Stimulated activated CD4-positive, alpha-beta T cell treated with anti-CD3 and anti-CD28 coated beads, Interleukin-2, amount 100 ng/mL, for 24 hours (primary cell): Measurements from ENCODE around the gene PLEKHG7.
"Not testable (repeated sequence)": the region's sequence is repeated elsewhere in the genome, so short reads cannot be mapped to it uniquely, and the experiment has no call there.

Experiments used
- DNase-seq, 2 donors: peaks; one replicate each; pipeline ENCODE4 v3.0.0-alpha.2; 2020

The PLEKHG7 gene

DNA sequence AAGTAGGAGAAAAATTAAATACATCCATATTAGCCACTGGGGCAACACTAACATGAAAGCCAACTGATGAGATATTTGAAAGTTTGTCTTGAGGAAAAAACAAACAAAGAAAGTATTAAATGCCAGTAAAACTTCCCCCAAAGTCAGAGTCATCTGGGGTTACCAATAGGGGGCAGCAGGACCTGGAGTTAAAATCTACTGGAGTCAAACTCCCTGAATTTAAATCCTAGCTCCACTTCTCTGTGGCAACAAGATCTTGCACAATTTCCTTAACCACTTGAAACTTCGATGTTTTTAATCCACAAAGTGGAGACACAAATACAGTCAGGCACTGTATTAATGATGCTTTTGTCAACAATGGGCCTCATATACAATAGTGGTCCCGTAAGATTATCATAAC, 14.4 kb downstream of the PLEKHG7 start:
- no peak for DNase-seq

GRCh38 chr12:92718483-92718990, 15.7 kb downstream of the PLEKHG7 start:
- no peak for DNase-seq

DNA sequence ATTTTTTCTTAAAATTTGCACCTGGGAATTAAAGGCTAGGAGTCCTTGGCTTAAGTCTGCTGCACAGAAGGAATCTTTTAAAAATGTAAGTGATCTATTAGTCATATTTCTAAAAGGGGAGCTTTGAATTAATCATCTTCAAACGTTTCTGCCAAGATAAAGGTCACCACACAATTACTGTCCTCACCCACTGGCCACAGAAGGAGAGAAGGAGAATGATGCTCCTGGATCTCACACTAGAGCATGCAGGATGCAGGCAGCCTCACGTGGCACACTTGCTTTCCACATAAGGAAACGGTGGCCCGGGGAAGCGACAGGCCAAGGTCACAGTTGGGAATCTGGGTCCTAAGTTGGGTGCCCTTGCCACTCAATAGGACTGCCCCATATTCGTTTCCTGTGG, 16.9 kb downstream of the PLEKHG7 start:
- DNase-seq: no peak

DNA sequence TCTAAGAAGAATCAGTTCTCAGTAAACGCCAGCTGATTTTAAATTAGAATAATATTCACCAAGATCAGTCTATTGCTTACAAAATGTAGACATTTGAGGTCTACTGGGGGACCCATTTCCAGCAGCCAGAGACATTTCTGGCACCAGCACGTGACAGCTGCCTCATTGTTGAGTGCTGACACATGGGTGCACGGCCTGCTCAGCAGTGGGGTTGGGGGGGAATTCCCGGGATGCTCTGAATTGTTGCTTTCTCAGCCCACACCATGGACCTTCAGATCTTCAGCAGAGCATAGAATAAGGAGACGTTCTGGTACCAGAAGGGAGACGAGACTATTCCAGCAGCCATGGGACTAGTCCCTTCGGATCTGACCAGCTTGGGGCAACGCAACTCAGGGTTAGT, 18.3 kb downstream of the PLEKHG7 start:
- no peak for DNase-seq

DNA sequence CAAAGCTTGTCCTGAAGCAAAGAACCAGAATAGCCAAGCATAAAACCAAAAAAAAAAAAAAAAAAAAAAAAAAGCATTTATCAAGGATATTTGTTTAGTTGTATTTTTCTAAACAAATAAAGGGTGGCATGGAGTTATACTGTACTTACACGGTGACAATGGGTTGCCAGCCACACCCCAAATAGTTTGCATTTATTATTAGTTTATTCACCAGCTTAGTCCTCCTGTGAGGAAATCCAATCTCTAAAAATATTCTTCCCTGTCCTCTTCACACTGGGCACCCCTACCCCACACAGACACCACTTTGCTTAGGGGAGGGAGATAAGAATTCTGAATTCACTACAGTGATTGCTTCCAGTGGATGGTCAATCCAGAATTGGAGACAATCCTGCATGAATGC, 18.9 kb downstream of the PLEKHG7 start:
- DNase-seq: no peak

GRCh38 chr12:92722897-92723296, 20.1 kb downstream of the PLEKHG7 start:
- no peak for DNase-seq

GRCh38 chr12:92726850-92727249, 24.1 kb downstream of the PLEKHG7 start:
- no peak for DNase-seq

DNA sequence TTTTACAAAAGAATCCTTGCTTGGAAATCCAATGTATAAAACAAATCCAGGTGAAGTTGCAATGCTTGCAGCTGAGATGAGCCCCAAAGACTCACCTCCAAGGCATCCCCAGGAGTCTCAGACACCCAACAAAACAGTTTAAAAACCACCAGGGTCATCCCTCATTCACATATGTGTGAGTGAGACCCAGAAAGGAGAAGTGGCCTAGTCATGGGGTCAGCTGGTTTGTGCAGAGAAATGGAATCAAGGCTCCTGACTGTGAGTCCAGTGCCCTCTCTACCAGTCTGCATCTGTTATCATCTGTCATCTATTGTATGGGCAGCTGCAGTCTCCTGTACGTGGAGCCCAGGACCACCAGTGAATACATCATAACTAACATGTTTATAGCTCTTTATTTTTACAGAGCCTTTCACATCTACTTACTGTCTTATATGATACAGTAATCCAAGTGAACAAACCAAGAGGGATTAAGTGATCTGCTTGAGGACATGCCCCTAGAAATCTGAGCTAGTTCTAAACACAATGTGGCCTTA, 27.1 kb downstream of the PLEKHG7 start:
- DNase-seq: no peak

GRCh38 chr12:92730758-92731157, 28.0 kb downstream of the PLEKHG7 start:
- no peak for DNase-seq

DNA sequence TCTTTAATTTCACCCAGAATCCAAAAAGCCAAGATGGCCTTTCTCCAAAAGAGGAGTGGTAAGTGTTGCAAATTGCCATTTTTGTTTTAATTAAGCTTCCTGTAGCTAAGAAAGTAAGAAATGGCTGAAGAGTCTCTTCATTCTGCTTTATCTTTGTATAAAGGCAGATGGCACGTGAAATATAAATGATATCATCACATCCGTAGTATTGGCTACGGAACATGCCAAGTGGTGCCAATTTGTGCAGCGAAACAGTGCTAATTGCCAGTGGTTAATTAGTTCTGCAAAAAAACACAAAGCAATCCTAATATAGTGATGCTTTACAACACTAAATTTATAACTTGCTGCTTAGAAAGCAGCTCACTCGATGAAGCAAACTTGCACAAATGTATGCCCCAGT, 29.4 kb downstream of the PLEKHG7 start:
- DNase-seq: no peak

DNA sequence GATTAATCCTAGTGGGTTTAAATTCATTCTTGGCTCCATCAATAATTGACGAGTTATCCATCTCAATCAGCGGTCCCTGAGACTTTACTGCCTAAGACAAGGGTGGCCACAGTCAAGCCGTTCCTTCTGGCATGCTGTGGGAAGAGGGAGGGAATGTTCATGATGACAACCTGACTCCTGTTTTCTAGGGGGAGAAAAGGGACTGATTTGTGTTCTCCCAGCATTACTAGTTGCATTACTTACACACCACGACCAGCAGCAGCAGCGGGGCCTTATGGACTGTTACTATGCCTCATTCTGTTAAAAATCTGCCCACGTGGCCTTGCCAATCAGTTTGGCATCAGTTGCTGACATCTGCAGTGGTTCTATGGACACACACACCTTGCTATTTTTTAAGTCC, 29.9 kb downstream of the PLEKHG7 start:
- DNase-seq: no peak

DNA sequence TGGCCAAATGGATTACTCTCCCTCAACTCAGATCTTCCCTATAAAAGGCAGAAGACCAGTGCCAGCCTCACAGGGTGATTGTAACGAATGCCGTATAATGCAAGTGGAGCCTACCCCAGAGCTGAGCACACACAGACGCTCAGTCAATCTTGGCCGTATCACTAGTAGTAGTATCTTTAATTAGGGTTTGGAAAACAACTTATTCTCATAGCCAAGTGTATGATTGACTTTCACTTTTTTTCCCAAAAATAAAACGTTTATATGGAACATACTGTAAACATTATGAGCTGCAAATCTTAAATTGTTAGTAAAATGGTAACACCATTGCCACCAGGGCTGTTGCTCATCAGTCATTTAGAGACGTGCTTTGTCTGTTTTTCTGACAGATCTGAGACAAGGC, 30.4 kb downstream of the PLEKHG7 start:
- no peak for DNase-seq

DNA sequence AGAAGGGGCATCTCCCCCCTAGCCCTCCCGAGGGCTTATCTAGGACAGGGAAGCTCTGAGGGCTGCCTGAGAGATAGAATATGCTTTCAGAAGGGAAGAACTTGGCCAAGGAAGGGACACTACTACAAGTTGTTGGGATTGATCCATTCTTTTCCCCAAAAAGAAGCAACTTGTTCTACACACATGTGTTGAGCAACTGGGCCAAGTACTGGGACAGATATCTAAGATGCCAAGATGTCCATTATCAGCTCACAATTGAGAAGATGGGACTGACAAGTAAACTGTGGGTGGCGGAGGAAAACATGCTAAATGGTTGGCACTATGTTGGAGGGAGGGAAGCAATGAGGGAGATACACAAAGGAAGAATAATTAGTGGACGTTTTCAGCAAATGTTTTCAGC, 30.9 kb downstream of the PLEKHG7 start:
- no peak for DNase-seq

DNA sequence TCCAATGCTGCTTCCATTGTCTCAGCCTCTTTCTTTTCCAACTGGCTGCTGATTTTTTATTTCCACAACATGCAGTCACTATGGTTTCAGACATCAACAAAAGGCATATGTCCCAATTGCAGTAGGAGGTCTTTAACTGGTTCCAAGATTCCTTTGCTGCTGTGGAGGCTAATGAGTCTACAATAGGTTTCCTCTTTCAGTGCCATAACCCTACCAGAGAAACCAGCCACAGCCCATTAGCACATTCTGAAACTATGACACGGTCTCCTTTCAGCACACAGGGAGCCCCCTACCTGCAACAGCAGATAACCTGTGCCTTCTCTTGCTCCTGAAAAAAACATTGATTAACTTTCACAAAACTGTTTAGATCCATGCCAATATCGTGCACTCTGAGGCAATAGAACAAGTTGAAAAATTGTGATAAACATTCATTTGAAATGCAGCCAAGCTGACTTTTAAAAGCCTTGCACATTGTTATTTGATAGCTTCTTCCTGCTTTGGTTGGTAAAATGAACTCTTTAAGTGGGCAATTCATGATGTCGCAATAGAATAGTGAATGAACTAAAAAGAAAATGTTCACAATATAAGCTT, 32.4 kb downstream of the PLEKHG7 start:
- DNase-seq: no peak

DNA sequence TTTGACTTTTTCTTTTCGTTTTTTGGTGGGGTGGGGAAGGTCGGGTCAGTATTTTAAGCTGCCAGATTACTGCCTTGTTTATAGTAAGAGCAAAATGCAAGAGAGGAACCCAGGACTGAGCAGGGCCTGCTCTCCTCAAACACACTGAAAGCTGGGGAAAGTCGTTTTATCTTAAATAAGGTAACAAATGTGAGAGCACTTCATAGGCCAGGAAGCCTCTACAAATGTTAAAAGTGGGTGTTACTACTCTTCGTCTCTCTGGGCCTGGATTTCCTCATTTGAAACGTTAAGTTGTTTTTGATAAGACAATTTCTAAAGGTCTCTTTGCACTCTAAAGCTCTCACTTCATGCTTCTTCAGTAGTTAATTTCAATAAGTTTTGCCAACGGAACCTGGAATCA, 33.8 kb downstream of the PLEKHG7 start:
- DNase-seq: no peak

GRCh38 chr12:92737855-92738850, 35.4 kb downstream of the PLEKHG7 start:
- no peak for DNase-seq

GRCh38 chr12:92739113-92739512, 36.3 kb downstream of the PLEKHG7 start:
- DNase-seq: no peak

DNA sequence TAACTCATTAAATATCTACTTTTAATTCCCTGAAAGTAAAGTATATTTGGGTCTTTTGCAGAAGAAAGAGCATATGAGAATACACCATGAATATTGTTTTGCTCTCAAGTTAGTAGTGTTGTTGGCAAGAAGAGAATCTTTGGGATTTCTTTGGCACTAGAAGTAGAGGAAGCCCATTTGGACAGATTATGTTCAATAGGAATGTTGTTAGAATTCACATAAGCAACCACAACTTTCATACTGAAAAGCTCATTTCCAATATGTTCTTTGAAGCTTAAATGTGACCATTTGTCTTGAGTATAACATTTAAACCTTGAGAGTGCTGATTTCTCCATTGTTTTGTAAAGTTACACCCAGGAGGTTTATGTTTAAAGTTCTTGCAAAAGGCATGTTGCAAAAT, 37.6 kb downstream of the PLEKHG7 start:
- DNase-seq: no peak

DNA sequence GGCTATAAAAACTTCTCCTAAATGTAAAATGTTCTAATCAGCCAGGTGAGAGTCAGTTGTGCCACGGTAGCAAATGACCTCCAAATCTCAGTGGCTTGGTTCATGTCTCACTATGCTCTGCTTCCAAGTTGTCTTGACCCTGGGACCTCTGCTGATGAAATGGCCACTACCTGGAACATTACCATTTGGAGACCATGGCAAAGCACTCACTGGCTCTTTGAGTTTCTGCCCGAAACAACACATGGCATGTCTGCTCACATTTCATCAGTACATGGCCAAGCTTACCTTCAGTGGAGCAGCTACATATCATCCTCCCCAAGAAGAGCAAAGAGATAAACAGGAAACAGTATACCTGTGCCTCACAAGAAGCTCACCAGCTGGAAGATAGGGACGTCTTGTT, 40.2 kb downstream of the PLEKHG7 start:
- no peak for DNase-seq

- no peak for DNase-seq
Measured at GRCh38 chr12:92745856-92746550, 43.2 kb downstream of the PLEKHG7 start.

DNA sequence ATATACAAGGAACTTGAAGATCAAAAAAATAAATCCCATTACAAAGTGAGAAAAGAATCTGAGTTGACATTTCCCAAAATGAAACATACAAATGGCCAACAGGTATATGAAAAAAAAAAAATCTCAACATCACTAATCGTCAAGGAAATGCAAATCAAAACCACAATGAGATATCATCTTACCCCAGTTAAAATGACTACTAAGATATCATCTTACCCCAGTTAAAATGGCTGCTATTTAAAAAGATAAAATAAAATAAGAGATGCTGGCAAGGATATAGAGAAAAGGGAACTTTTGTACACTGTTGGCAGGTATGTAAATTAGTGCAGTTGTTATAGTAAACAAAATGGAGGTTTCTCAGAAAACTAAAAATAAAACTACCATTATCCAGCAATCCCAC, 44.4 kb downstream of the PLEKHG7 start:
- no peak for DNase-seq

GRCh38 chr12:92749691-92750090, 46.9 kb downstream of the PLEKHG7 start:
- DNase-seq: not testable (repeated sequence)
